Ishikawa (cell line): Measurements from ENCODE around the gene PHF20.
A peak's percentile ranks its signal among the peaks of the same experiment; 100 is the strongest.

ENCODE experiments used
- CEBPB ChIP-seq: IDR thresholded peaks from 2 replicates; pipeline ENCODE4 v1.6.1; 2012
- CREB1 ChIP-seq: IDR thresholded peaks from 2 replicates; pipeline ENCODE4 v1.6.1; 2012; ENCODE audit warnings: low read depth
- EGR1 ChIP-seq: IDR thresholded peaks from 2 replicates; pipeline ENCODE4 v1.6.1; 2012
- EP300 ChIP-seq: IDR thresholded peaks from 2 replicates; pipeline ENCODE4 v1.6.1; 2012; ENCODE audit warnings: borderline replicate concordance
- FOXM1 ChIP-seq: IDR thresholded peaks from 2 replicates; pipeline ENCODE4 v1.6.1; 2012; ENCODE audit warnings: low read depth, borderline replicate concordance
- MAX ChIP-seq: IDR thresholded peaks from 2 replicates; pipeline ENCODE4 v1.6.1; 2012
- NFIC ChIP-seq: IDR thresholded peaks from 2 replicates; pipeline ENCODE4 v1.6.1; 2012
- RAD21 ChIP-seq: IDR thresholded peaks from 2 replicates; pipeline ENCODE4 v1.6.1; 2012; ENCODE audit warnings: low read depth
- REST ChIP-seq: IDR thresholded peaks from 2 replicates; pipeline ENCODE4 v1.6.1; 2012; ENCODE audit warnings: low read depth, mild to moderate bottlenecking
- TAF1 ChIP-seq: IDR thresholded peaks from 2 replicates; pipeline ENCODE4 v1.6.1; 2012; ENCODE audit warnings: low read depth, mild to moderate bottlenecking
- TCF12 ChIP-seq: IDR thresholded peaks from 2 replicates; pipeline ENCODE4 v1.6.1; 2012; ENCODE audit warnings: low read depth
- TEAD4 ChIP-seq: IDR thresholded peaks from 2 replicates; pipeline ENCODE4 v1.6.1; 2012
- YY1 ChIP-seq: IDR thresholded peaks from 2 replicates; pipeline ENCODE4 v1.6.1; 2012; ENCODE audit warnings: low read depth
- ZBTB7A ChIP-seq: IDR thresholded peaks from 2 replicates; pipeline ENCODE4 v1.6.1; 2012; ENCODE audit warnings: low read depth
- TF ChIP-seq, protein P1 (sequence below): IDR thresholded peaks from 2 replicates; pipeline ENCODE4 v1.6.1; 2012

PHF20 gene

DNA sequence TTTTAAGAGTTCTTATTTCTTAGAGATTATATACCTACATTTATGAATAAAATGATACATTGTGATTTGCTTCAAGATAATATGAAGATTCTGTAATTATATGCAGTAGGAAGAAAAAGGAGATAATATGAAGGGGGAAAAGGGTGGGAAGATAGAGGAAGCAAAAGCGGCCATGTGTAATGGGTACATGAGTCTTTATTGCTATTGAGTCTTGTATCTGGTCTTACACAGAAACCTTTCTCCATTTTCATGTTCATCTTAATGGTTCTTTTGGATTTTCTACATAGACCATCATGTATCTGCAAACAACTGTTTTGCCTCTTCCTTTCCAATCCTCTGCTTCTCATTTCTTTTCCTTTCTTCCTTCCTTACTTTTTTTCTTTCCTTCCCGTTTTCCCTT, 36.1 kb downstream of the PHF20 start:
- no peak for TF ChIP-seq FOXM1
- TF ChIP-seq EP300, result no peak
- TF ChIP-seq MAX, result no peak
- TF ChIP-seq ZBTB7A, result no peak
- TF ChIP-seq CEBPB, result no peak
- no peak for TF ChIP-seq NFIC
- TF ChIP-seq TCF12, result no peak
- TF ChIP-seq REST, result no peak
- TF ChIP-seq EGR1, result no peak
- TF ChIP-seq TAF1, result no peak
- TF ChIP-seq TEAD4, result no peak
- TF ChIP-seq CREB1, result no peak
- TF ChIP-seq RAD21, result no peak
- TF ChIP-seq YY1, result no peak
- TF ChIP-seq, protein P1, sequence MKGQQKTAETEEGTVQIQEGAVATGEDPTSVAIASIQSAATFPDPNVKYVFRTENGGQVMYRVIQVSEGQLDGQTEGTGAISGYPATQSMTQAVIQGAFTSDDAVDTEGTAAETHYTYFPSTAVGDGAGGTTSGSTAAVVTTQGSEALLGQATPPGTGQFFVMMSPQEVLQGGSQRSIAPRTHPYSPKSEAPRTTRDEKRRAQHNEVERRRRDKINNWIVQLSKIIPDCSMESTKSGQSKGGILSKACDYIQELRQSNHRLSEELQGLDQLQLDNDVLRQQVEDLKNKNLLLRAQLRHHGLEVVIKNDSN, result no peak

DNA sequence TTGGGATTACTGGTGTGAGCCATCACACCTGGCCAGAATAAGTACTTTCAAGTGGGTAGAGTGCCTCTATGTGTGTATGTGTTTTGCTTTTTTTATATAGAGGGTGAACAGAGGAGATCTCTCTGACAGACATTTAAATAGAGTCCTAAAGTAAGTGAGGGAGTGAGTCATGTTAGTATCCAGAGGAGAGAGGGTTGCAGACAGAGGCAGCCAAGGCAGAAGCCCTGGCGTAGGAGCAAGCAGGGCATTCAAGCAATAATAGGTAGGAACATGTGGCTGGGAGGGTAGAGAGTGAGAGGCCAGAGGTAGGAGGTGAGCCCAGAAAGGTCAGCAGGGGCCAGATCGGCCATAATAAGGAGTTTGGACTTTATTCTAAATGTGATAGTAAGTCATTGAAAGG, 48.9 kb downstream of the PHF20 start:
- TF ChIP-seq FOXM1 (no peak), REST (no peak), EP300 (no peak), YY1 (no peak), CEBPB (no peak)
- TF ChIP-seq, protein P1, result no peak

DNA sequence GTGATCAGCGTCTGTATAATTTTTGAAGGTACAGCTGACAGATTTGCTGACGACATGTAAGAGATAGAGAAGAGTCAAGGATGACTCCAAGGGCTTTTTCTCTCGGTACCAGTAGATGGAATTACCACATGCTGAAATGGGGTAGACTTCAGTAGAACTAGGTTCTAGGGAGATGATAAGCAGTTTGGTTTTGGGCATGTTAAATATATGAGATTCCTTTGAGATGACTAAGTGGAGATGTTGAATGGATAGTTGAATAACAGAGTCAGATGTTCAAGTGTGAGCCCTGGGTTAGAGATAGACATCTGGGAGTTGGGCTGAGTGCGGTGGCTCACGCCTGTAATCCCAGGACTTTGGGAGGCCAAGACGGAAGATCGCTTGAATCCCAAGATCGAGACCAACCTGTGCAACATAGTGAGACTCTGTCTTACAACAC, 50.0 kb downstream of the PHF20 start:
- TF ChIP-seq CREB1, result no peak
- TF ChIP-seq TEAD4, result no peak
- no peak for TF ChIP-seq ZBTB7A
- no peak for TF ChIP-seq EP300
- no peak for TF ChIP-seq TCF12
- TF ChIP-seq, protein P1, result no peak
- TF ChIP-seq CEBPB, result no peak
- no peak for TF ChIP-seq NFIC
- no peak for TF ChIP-seq TAF1
- TF ChIP-seq YY1, result no peak
- no peak for TF ChIP-seq FOXM1
- TF ChIP-seq REST, result no peak
- TF ChIP-seq MAX, result no peak
- TF ChIP-seq RAD21, result no peak

- TF ChIP-seq FOXM1, result no peak
- no peak for TF ChIP-seq EGR1
- TF ChIP-seq TCF12, result no peak
- no peak for TF ChIP-seq CEBPB
- TF ChIP-seq NFIC, result no peak
- TF ChIP-seq RAD21, result no peak
- TF ChIP-seq TEAD4, result no peak
- TF ChIP-seq, protein P1, result no peak
- TF ChIP-seq EP300, result no peak
- no peak for TF ChIP-seq CREB1
These were observed 51.3 kb downstream of the PHF20 start for GRCh38 chr20:35823147-35823546.

GRCh38 chr20:35823937-35824336, 52.1 kb downstream of the PHF20 start:
- TF ChIP-seq TEAD4, result peak; percentile 77
- no peak for TF ChIP-seq TCF12
